Mesendoderm (in vitro differentiated cells): ENCODE measurements around the gene ALKBH4.

Experiments used
- DNase-seq: peaks from one replicate; pipeline ENCODE4 v3.0.0; 2013
- H2AK5ac ChIP-seq: 2 replicates; pipeline ENCODE4 v1.6.1; 2013; ENCODE audit warnings: low read length, inconsistent platforms
- H2BK120ac ChIP-seq: 2 replicates; pipeline ENCODE4 v1.6.1; 2013; ENCODE audit warnings: low read depth, mild to moderate bottlenecking, low read length, moderate library complexity, mixed read lengths
- H2BK15ac ChIP-seq: replicated peaks from 2 replicates; pipeline ENCODE4 v1.6.1; 2013; ENCODE audit warnings: low read depth, mild to moderate bottlenecking, moderate library complexity
- H2BK5ac ChIP-seq: 2 replicates; pipeline ENCODE4 v1.6.1; 2013; ENCODE audit warnings: low read length, inconsistent platforms
- H3K18ac ChIP-seq: 2 replicates; pipeline ENCODE4 v1.6.1; 2013; ENCODE audit warnings: mild to moderate bottlenecking, low read length, mixed read lengths
- H3K23ac ChIP-seq: one replicate; pipeline ENCODE4 v1.6.1; 2013; ENCODE audit warnings: low read length
- H3K27ac ChIP-seq: 2 replicates; pipeline ENCODE4 v1.5.1; 2013; ENCODE audit warnings: low read depth, mild to moderate bottlenecking, inconsistent platforms, low read length, moderate library complexity
- H3K27me3 ChIP-seq: 2 replicates; pipeline ENCODE4 v1.6.1; 2013; ENCODE audit warnings: low read length, control low read depth, mild to moderate bottlenecking, inconsistent platforms; ENCODE audit not compliant: insufficient read depth, poor library complexity
- H3K36me3 ChIP-seq: 2 replicates; pipeline ENCODE4 v1.6.1; 2013; ENCODE audit warnings: low read length, inconsistent platforms; ENCODE audit not compliant: control insufficient read depth, insufficient read depth
- H3K4ac ChIP-seq: one replicate; pipeline ENCODE4 v1.6.1; 2013; ENCODE audit warnings: low read depth, mild to moderate bottlenecking, low read length, moderate library complexity
- H3K4me1 ChIP-seq: 2 replicates; pipeline ENCODE4 v1.6.1; 2013; ENCODE audit warnings: low read depth, low read length, inconsistent platforms; ENCODE audit not compliant: control insufficient read depth
- H3K4me2 ChIP-seq: 2 replicates; pipeline ENCODE4 v1.6.1; 2013; ENCODE audit warnings: low read length
- H3K4me3 ChIP-seq: 2 replicates; pipeline ENCODE4 v1.5.1; 2013; ENCODE audit warnings: mild to moderate bottlenecking, low read length
- H3K56ac ChIP-seq: one replicate; pipeline ENCODE4 v1.6.1; 2013; ENCODE audit warnings: low read length
- H3K79me1 ChIP-seq: 2 replicates; pipeline ENCODE4 v1.6.1; 2013; ENCODE audit warnings: low read length, inconsistent platforms
- H3K79me2 ChIP-seq: 2 replicates; pipeline ENCODE4 v1.6.1; 2013; ENCODE audit warnings: mild to moderate bottlenecking, low read length; ENCODE audit not compliant: control insufficient read depth, insufficient read depth
- H3K9ac ChIP-seq: 2 replicates; pipeline ENCODE4 v1.6.1; 2013; ENCODE audit warnings: low read length, inconsistent platforms
- H4K5ac ChIP-seq: one replicate; pipeline ENCODE4 v1.6.1; 2013; ENCODE audit warnings: low read length
- H4K8ac ChIP-seq: one replicate; pipeline ENCODE4 v1.6.1; 2013; ENCODE audit warnings: low read depth, mild to moderate bottlenecking, control low read depth, low read length, moderate library complexity
- WGBS: extraction: QIAGEN DNeasy Blood & Tissue Kit; methylation state at CpG from one replicate; pipeline ENCODE4 v1.1.7; 2013; ENCODE audit warnings: low lambda C conversion rate, missing lambda C conversion rate; ENCODE audit not compliant: insufficient coverage; ENCODE audit errors: extremely low coverage; 5-methylcytosine and 5-hydroxymethylcytosine counted together

The ALKBH4 gene

DNA sequence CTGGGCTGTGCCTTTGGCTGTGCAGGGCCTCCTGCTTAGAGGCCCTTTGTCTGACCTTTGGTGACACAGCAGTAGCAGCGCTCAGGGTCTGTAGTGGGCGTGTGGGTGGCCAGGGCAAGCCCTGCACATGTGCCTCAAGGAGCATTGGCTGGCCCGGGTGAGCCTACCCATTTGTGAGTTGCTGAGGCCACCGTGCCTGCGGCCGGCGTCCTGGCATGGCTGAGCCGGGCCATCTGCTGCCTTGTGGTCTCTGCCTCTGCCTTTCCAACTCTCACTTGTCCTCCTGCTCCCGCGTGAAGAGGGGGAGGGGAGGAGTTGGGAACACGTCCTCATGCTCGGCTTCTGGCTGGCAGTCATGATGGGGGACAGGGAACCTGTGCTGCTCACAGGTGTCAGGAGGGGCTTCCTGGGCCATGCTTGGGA, 40.5 kb downstream of the ALKBH4 start:
- DNase-seq, result peak; percentile 27
- Histone ChIP-seq H3K27ac (no peak overlapping the region), H2AK5ac (no peak overlapping the region), H3K4me3 (no peak overlapping the region), H3K4me2 (no peak overlapping the region), H3K18ac (no peak overlapping the region), H4K8ac (no peak overlapping the region), H3K23ac (no peak overlapping the region), H3K79me2 (no peaks in the 10 kb centered on the region), H3K9ac (no peak overlapping the region), H2BK5ac (no peak overlapping the region), H3K27me3 (no peaks in the 10 kb centered on the region), H4K5ac (no peak overlapping the region), H3K79me1 (no peaks in the 10 kb centered on the region), H3K36me3 (peaks cover 8% of the 10 kb centered on the region), H3K56ac (no peak overlapping the region), H2BK120ac (no peak overlapping the region), H3K4me1 (no peaks in the 10 kb centered on the region), H2BK15ac (no peak overlapping the region), H3K4ac (no peak overlapping the region)
- WGBS, result no CpG with 5 or more reads among the region's 12 CpGs

GRCh38 chr7:102421706-102422240, 42.9 kb downstream of the ALKBH4 start:
- Histone ChIP-seq H3K9ac (no peak overlapping the region), H3K23ac (no peak overlapping the region), H2AK5ac (no peak overlapping the region), H3K4me2 (no peak overlapping the region), H3K18ac (no peak overlapping the region), H2BK15ac (no peak overlapping the region), H4K5ac (no peak overlapping the region), H3K79me1 (no peaks in the 10 kb centered on the region), H2BK5ac (no peak overlapping the region), H3K27ac (no peak overlapping the region), H3K79me2 (no peaks in the 10 kb centered on the region), H3K56ac (no peak overlapping the region), H3K4ac (no peak overlapping the region), H3K36me3 (peaks cover 10% of the 10 kb centered on the region), H3K4me1 (no peaks in the 10 kb centered on the region), H4K8ac (no peak overlapping the region), H2BK120ac (no peak overlapping the region), H3K4me3 (no peak overlapping the region), H3K27me3 (no peaks in the 10 kb centered on the region)
- WGBS, result no CpG with 5 or more reads among the region's 10 CpGs
- DNase-seq, result no peak

DNA sequence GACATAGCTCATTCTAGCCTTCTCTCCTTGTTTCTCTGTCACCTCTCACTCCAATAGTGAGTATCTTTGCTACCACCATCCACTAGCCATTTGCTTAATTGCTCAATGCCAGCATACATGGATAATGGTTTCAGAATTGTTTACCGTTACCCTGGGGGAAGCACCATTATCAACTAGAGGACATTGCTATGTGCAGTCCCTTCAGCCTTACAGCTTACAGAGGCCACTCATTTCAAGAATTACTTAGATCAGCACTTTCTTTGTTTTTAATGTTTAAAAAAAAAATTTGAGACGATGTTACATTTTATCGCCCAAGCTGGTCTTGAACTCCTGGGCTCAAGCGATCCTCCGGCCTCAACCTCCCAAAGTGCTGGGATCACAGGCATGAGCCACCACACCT, 46.1 kb downstream of the ALKBH4 start:
- H2AK5ac ChIP-seq, result no peak overlapping the region
- no peak overlapping the region for H4K8ac ChIP-seq
- H2BK15ac ChIP-seq, result no peak overlapping the region
- H4K5ac ChIP-seq, result no peak overlapping the region
- no peak overlapping the region for H2BK120ac ChIP-seq
- H3K27ac ChIP-seq, result no peak overlapping the region
- H3K23ac ChIP-seq, result no peak overlapping the region
- H3K9ac ChIP-seq, result no peak overlapping the region
- no peak overlapping the region for H3K56ac ChIP-seq
- H3K79me2 ChIP-seq, result no peaks in the 10 kb centered on the region
- H3K4me2 ChIP-seq, result no peak overlapping the region
- H3K36me3 ChIP-seq, result peaks cover 5% of the 10 kb centered on the region
- no peak overlapping the region for H2BK5ac ChIP-seq
- H3K4me3 ChIP-seq, result no peak overlapping the region
- H3K18ac ChIP-seq, result no peak overlapping the region
- no peak overlapping the region for H3K4ac ChIP-seq
- no peaks in the 10 kb centered on the region for H3K79me1 ChIP-seq
- no peak for DNase-seq
- H3K4me1 ChIP-seq, result no peaks in the 10 kb centered on the region
- H3K27me3 ChIP-seq, result no peaks in the 10 kb centered on the region
- no CpG with 5 or more reads among the region's 5 CpGs for WGBS

DNA sequence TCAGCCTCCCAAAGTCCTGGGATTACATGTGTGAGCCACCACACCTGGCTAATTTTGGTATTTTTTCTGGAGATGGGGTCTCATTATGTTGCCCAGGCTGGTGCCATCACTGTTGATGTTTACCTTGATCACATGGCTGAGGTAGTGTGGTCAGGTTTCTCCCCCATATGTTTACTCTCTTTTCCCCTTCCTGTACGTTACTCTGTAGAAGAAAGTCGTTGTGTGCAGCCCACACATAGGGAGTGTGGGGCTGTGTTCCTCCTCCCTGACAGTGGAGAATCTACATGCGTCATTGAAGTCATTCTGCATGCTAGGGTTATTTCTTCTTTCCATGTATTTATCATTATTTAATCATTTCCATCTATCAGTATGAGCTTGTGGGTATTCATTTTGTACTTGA, 47.6 kb downstream of the ALKBH4 start:
- no peaks in the 10 kb centered on the region for H3K4me1 ChIP-seq
- no peak overlapping the region for H3K27ac ChIP-seq
- no peak overlapping the region for H3K23ac ChIP-seq
- WGBS, result no CpG with 5 or more reads among the region's 3 CpGs
- no peak overlapping the region for H3K18ac ChIP-seq
- H3K36me3 ChIP-seq, result peaks cover 8% of the 10 kb centered on the region
- H2BK15ac ChIP-seq, result no peak overlapping the region
- H4K5ac ChIP-seq, result no peak overlapping the region
- H3K79me1 ChIP-seq, result peaks cover 3% of the 10 kb centered on the region
- DNase-seq, result no peak
- no peaks in the 10 kb centered on the region for H3K79me2 ChIP-seq
- no peak overlapping the region for H4K8ac ChIP-seq
- H3K27me3 ChIP-seq, result no peaks in the 10 kb centered on the region
- H2AK5ac ChIP-seq, result no peak overlapping the region
- H3K4me3 ChIP-seq, result no peak overlapping the region
- no peak overlapping the region for H3K56ac ChIP-seq
- H2BK5ac ChIP-seq, result no peak overlapping the region
- H2BK120ac ChIP-seq, result no peak overlapping the region
- no peak overlapping the region for H3K4me2 ChIP-seq
- no peak overlapping the region for H3K4ac ChIP-seq
- no peak overlapping the region for H3K9ac ChIP-seq

GRCh38 chr7:102416406-102416805, 48.3 kb downstream of the ALKBH4 start:
- H2BK15ac ChIP-seq, result no peak overlapping the region
- no peak overlapping the region for H4K8ac ChIP-seq
- no peak overlapping the region for H3K4me3 ChIP-seq
- no peak overlapping the region for H4K5ac ChIP-seq
- no peak overlapping the region for H3K4ac ChIP-seq
- no peak overlapping the region for H3K4me2 ChIP-seq
- H2BK5ac ChIP-seq, result no peak overlapping the region
- peaks cover 8% of the 10 kb centered on the region for H3K36me3 ChIP-seq
- H3K56ac ChIP-seq, result no peak overlapping the region
- peaks cover 3% of the 10 kb centered on the region for H3K79me1 ChIP-seq
- no peaks in the 10 kb centered on the region for H3K4me1 ChIP-seq
- no peak overlapping the region for H2AK5ac ChIP-seq
- H3K9ac ChIP-seq, result no peak overlapping the region
- H3K27me3 ChIP-seq, result no peaks in the 10 kb centered on the region
- H3K23ac ChIP-seq, result no peak overlapping the region
- no peak overlapping the region for H2BK120ac ChIP-seq
- no peak overlapping the region for H3K18ac ChIP-seq
- H3K79me2 ChIP-seq, result no peaks in the 10 kb centered on the region
- no CpG with 5 or more reads among the region's 6 CpGs for WGBS
- no peak for DNase-seq
- H3K27ac ChIP-seq, result no peak overlapping the region

DNA sequence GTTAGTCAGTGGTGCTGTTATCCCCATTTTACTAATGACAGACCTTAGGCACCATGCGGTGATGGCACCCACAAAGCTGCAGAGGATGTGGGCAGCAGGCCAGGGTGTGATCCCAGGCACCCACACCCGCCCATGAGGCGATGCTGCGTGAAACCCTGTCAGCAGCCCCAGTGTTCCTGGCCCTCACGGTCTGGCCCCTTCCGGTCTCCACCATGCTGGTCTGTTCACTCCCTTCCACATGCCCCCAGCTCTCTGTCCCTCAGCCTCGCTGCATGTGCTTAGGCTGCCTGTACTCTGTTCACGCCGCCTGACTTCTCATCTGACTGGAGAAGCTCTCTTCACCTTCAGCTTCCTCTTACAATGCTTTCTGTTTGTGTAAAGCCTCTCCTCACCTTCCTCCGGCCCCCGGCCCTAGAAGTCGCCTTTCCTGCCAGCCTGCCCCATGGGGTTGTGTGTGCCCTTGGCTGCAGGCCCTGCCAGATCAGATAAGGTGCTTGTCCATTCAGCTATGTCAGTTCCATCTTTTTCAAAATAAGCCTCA, 48.9 kb downstream of the ALKBH4 start:
- no CpG with 5 or more reads among the region's 12 CpGs for WGBS

More for the DNA sequence above, 48.9 kb downstream of the ALKBH4 start:
- H3K36me3 ChIP-seq, result peaks cover 8% of the 10 kb centered on the region
- H3K27me3 ChIP-seq, result no peaks in the 10 kb centered on the region
- H3K4me1 ChIP-seq, result no peaks in the 10 kb centered on the region
- H2BK120ac ChIP-seq, result no peak overlapping the region
- H2BK5ac ChIP-seq, result no peak overlapping the region
- H4K5ac ChIP-seq, result no peak overlapping the region
- H3K9ac ChIP-seq, result no peak overlapping the region
- no peak for DNase-seq
- H3K56ac ChIP-seq, result no peak overlapping the region
- H3K4me3 ChIP-seq, result no peak overlapping the region
- no peak overlapping the region for H3K27ac ChIP-seq
- H3K79me2 ChIP-seq, result no peaks in the 10 kb centered on the region
- H3K79me1 ChIP-seq, result peaks cover 3% of the 10 kb centered on the region
- H3K23ac ChIP-seq, result no peak overlapping the region
- H3K4me2 ChIP-seq, result no peak overlapping the region
- H3K18ac ChIP-seq, result no peak overlapping the region
- no peak overlapping the region for H2BK15ac ChIP-seq
- H2AK5ac ChIP-seq, result no peak overlapping the region
- H3K4ac ChIP-seq, result no peak overlapping the region
- H4K8ac ChIP-seq, result no peak overlapping the region
